Neural cell (in vitro differentiated cells): ENCODE data around the gene PRAC1. TPM values are rescaled to one million over a fixed set of nuclear protein-coding genes. Genes with fewer than 3 reads are reported as not detected.

Source experiments
- H2AFZ ChIP-seq: fragments of 200-600, 300-800 bp; sonication (generic), shearing (Covaris generic); 2 replicates; pipeline ENCODE4 v1.6.0; 2014; ENCODE audit warnings: low read depth, mild to moderate bottlenecking, antibody characterized with exemption, low read length, moderate library complexity
- H3F3A ChIP-seq: fragments of 200-600 bp; shearing (Covaris generic); 2 replicates; pipeline ENCODE4 v1.6.1; 2016; ENCODE audit warnings: mild to moderate bottlenecking, moderate library complexity, mixed read lengths, antibody characterized with exemption, low read length; ENCODE audit not compliant: insufficient read depth, poor library complexity, severe bottlenecking
- H3K27ac ChIP-seq: fragments of 200-600, 300-800 bp; sonication (generic), shearing (Covaris generic); 2 replicates; pipeline ENCODE4 v1.5.1; 2014; ENCODE audit warnings: mild to moderate bottlenecking, low read length, moderate library complexity
- H3K27me3 ChIP-seq: fragments of 300-800, 200-600 bp; sonication (generic), shearing (Covaris generic); 2 replicates; pipeline ENCODE4 v1.6.0; 2014; ENCODE audit warnings: mild to moderate bottlenecking, low read depth, low read length, moderate library complexity; ENCODE audit not compliant: insufficient read depth
- H3K36me3 ChIP-seq: fragments of 300-800, 200-600 bp; sonication (generic), shearing (Covaris generic); 2 replicates; pipeline ENCODE4 v1.5.1; 2014; ENCODE audit warnings: mild to moderate bottlenecking, antibody characterized with exemption, low read length, moderate library complexity; ENCODE audit not compliant: insufficient read depth
- H3K4me2 ChIP-seq: fragments of 300-800, 200-600 bp; sonication (generic), shearing (Covaris generic); 2 replicates; pipeline ENCODE4 v1.6.0; 2014; ENCODE audit warnings: mild to moderate bottlenecking, low read length
- H3K4me3 ChIP-seq: fragments of 300-800, 200-600 bp; sonication (generic), shearing (Covaris generic); 2 replicates; pipeline ENCODE4 v1.5.1; 2014; ENCODE audit warnings: mild to moderate bottlenecking, low read length, moderate library complexity
- H3K79me2 ChIP-seq: fragments of 200-600 bp; shearing (Covaris generic); replicated peaks from 2 replicates; pipeline ENCODE4 v1.6.0; 2014; ENCODE audit warnings: mild to moderate bottlenecking, low read length, moderate library complexity; ENCODE audit not compliant: insufficient read depth
- H3K9ac ChIP-seq: fragments of 300-800, 200-600 bp; sonication (generic), shearing (Covaris generic); 2 replicates; pipeline ENCODE4 v1.6.1; 2016; ENCODE audit warnings: mild to moderate bottlenecking, low read length, mixed read lengths
- H3K9me2 ChIP-seq: fragments of 200-600 bp; shearing (Covaris generic); 2 replicates; pipeline ENCODE4 v1.6.1; 2016; ENCODE audit warnings: mild to moderate bottlenecking, low read length, mixed read lengths; ENCODE audit not compliant: insufficient read depth
- H3K9me3 ChIP-seq: fragments of 200-600, 300-800 bp; sonication (generic), shearing (Covaris generic); 2 replicates; pipeline ENCODE4 v1.6.1; 2016; ENCODE audit warnings: mild to moderate bottlenecking, mixed run types, low read length, moderate library complexity, mixed read lengths
- H4K20me1 ChIP-seq: fragments of 200-600 bp; shearing (Covaris generic); 2 replicates; pipeline ENCODE4 v1.6.1; 2016; ENCODE audit warnings: mild to moderate bottlenecking, mixed run types; ENCODE audit not compliant: insufficient read depth
- EP300 ChIP-seq: fragments of 450-650 bp; conservative IDR thresholded peaks from 2 replicates; pipeline ENCODE4 v1.6.1; 2014; ENCODE audit warnings: antibody characterized with exemption, mild to moderate bottlenecking, moderate library complexity; ENCODE audit not compliant: poor library complexity, severe bottlenecking
- EZH2 ChIP-seq: fragments of 200-600, 300-800 bp; shearing (Covaris generic), sonication (generic); IDR thresholded peaks from 2 replicates; pipeline ENCODE4 v1.6.1; 2014; ENCODE audit warnings: antibody characterized with exemption, low read length, borderline replicate concordance, mild to moderate bottlenecking; ENCODE audit not compliant: insufficient read depth, poor library complexity, severe bottlenecking
- MXI1 ChIP-seq: fragments of 450-650 bp; conservative IDR thresholded peaks from 2 replicates; pipeline ENCODE4 v1.6.1; 2014; ENCODE audit warnings: antibody characterized with exemption, mild to moderate bottlenecking; ENCODE audit not compliant: poor library complexity, severe bottlenecking
- POLR2AphosphoS5 ChIP-seq: IDR thresholded peaks from 2 replicates; pipeline ENCODE4 v1.6.1; 2012
- RAD21 ChIP-seq: fragments of 450-650 bp; conservative IDR thresholded peaks from 2 replicates; pipeline ENCODE4 v1.6.1; 2014; ENCODE audit warnings: antibody characterized with exemption, mild to moderate bottlenecking, moderate library complexity
- TAF1 ChIP-seq: IDR thresholded peaks from 2 replicates; pipeline ENCODE4 v1.6.1; 2012; ENCODE audit warnings: low read depth
- polyA plus RNA-seq: library from polyadenylated mRNA; depleted of rRNA; stranded (reverse); fragments of >200 nt; gene quantifications from 2 replicates; pipeline ENCODE4 v1.2.3, GENCODE V29; 2014
- TF ChIP-seq, protein P1 (sequence below): fragments of 450-650 bp; IDR thresholded peaks from 2 replicates; pipeline ENCODE4 v1.5.1; 2014; ENCODE audit warnings: antibody characterized with exemption, mild to moderate bottlenecking, moderate library complexity; ENCODE audit not compliant: poor library complexity, severe bottlenecking
- TF ChIP-seq, protein P2 (sequence below): IDR thresholded peaks from 2 replicates; pipeline ENCODE4 v1.6.1; 2012; ENCODE audit warnings: borderline replicate concordance

PRAC1 gene
- polyA plus RNA-seq, 1 donor from 2014 or later = not detected

- Histone ChIP-seq H3K79me2 (no peaks in the 10 kb centered on the region), H2AFZ (no peak overlapping the region), H4K20me1 (no peaks in the 10 kb centered on the region), H3K36me3 (no peaks in the 10 kb centered on the region), H3K4me2 (no peak overlapping the region), H3K4me3 (no peak overlapping the region), H3K27me3 (peaks cover 100% of the 10 kb centered on the region), H3K9me3 (no peaks in the 10 kb centered on the region), H3F3A (no peaks in the 10 kb centered on the region), H3K9ac (no peak overlapping the region), H3K27ac (no peak overlapping the region), H3K9me2 (no peaks in the 10 kb centered on the region)
- TF ChIP-seq MXI1 (no peak), RAD21 (no peak), EZH2 (no peak), POLR2AphosphoS5 (no peak), EP300 (no peak), TAF1 (no peak)
- TF ChIP-seq, protein P1, sequence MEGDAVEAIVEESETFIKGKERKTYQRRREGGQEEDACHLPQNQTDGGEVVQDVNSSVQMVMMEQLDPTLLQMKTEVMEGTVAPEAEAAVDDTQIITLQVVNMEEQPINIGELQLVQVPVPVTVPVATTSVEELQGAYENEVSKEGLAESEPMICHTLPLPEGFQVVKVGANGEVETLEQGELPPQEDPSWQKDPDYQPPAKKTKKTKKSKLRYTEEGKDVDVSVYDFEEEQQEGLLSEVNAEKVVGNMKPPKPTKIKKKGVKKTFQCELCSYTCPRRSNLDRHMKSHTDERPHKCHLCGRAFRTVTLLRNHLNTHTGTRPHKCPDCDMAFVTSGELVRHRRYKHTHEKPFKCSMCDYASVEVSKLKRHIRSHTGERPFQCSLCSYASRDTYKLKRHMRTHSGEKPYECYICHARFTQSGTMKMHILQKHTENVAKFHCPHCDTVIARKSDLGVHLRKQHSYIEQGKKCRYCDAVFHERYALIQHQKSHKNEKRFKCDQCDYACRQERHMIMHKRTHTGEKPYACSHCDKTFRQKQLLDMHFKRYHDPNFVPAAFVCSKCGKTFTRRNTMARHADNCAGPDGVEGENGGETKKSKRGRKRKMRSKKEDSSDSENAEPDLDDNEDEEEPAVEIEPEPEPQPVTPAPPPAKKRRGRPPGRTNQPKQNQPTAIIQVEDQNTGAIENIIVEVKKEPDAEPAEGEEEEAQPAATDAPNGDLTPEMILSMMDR = no peak
- TF ChIP-seq, protein P2, sequence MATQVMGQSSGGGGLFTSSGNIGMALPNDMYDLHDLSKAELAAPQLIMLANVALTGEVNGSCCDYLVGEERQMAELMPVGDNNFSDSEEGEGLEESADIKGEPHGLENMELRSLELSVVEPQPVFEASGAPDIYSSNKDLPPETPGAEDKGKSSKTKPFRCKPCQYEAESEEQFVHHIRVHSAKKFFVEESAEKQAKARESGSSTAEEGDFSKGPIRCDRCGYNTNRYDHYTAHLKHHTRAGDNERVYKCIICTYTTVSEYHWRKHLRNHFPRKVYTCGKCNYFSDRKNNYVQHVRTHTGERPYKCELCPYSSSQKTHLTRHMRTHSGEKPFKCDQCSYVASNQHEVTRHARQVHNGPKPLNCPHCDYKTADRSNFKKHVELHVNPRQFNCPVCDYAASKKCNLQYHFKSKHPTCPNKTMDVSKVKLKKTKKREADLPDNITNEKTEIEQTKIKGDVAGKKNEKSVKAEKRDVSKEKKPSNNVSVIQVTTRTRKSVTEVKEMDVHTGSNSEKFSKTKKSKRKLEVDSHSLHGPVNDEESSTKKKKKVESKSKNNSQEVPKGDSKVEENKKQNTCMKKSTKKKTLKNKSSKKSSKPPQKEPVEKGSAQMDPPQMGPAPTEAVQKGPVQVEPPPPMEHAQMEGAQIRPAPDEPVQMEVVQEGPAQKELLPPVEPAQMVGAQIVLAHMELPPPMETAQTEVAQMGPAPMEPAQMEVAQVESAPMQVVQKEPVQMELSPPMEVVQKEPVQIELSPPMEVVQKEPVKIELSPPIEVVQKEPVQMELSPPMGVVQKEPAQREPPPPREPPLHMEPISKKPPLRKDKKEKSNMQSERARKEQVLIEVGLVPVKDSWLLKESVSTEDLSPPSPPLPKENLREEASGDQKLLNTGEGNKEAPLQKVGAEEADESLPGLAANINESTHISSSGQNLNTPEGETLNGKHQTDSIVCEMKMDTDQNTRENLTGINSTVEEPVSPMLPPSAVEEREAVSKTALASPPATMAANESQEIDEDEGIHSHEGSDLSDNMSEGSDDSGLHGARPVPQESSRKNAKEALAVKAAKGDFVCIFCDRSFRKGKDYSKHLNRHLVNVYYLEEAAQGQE = no peak
Observed at GRCh38 chr17:48732688-48733629, 10.6 kb upstream of the PRAC1 start.

GRCh38 chr17:48731355-48731754 is 9.0 kb upstream of the PRAC1 start:
- peaks cover 100% of the 10 kb centered on the region for H3K27me3 ChIP-seq
- TF ChIP-seq POLR2AphosphoS5 (no peak), TAF1 (no peak), MXI1 (no peak), EZH2 (no peak), RAD21 (no peak)
- TF ChIP-seq, protein P1 = no peak
- peaks cover 3% of the 10 kb centered on the region for H3K9me3 ChIP-seq
- H4K20me1 ChIP-seq = no peaks in the 10 kb centered on the region
- no peak overlapping the region for H3K4me2 ChIP-seq
- no peaks in the 10 kb centered on the region for H3F3A ChIP-seq
- no peak overlapping the region for H3K4me3 ChIP-seq
- no peaks in the 10 kb centered on the region for H3K9me2 ChIP-seq
- H2AFZ ChIP-seq = no peak overlapping the region
- H3K79me2 ChIP-seq = no peaks in the 10 kb centered on the region
- H3K27ac ChIP-seq = no peak overlapping the region
- H3K36me3 ChIP-seq = no peaks in the 10 kb centered on the region
- no peak overlapping the region for H3K9ac ChIP-seq
